NB4 (cell line): ENCODE measurements around the gene INPP5F.

Experiments
- CTCF ChIP-seq: IDR thresholded peaks from one replicate; pipeline ENCODE4 v1.5.1; 2012; ENCODE audit warnings: low read depth, low read length
- POLR2A ChIP-seq: IDR thresholded peaks from 2 replicates; pipeline ENCODE4 v1.6.1; 2011; ENCODE audit warnings: mild to moderate bottlenecking; ENCODE audit not compliant: insufficient read length; ENCODE audit errors: extremely low read depth
- TF ChIP-seq, protein P1 (sequence below): IDR thresholded peaks from 2 replicates; pipeline ENCODE4 v1.6.1; 2011; ENCODE audit warnings: low read depth, low read length

DNA sequence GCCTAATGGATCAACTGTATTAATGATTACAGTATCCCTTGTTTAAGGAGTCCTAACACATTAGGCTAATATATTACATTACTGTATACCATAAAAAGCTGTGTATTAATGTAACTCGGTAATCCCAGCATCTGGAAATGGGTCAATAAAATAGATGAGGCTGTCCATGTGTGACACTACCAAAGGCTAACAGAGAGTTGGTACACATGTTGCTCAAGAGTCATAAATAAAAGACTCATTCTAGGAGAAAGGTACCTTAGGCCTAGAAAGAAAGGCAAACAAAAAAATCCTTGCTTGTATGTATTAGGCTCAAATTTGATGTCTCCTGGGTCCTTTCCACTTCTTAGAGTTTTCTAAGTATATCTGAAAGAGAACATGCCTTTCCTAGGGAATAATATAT lies 132.2 kb downstream of the INPP5F start:
- TF ChIP-seq CTCF (no peak), POLR2A (no peak)
- TF ChIP-seq, protein P1, sequence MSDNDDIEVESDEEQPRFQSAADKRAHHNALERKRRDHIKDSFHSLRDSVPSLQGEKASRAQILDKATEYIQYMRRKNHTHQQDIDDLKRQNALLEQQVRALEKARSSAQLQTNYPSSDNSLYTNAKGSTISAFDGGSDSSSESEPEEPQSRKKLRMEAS = no peak
